Nephron progenitor cell (in vitro differentiated cells): ENCODE measurements around the gene TM9SF1.

Experiments
- DNase-seq: peaks from one replicate; pipeline ENCODE4 v3.0.0; 2021
- H3K27ac Mint-ChIP-seq: 2 replicates; pipeline ENCODE4 v1.8.0; 2021; ENCODE audit warnings: mild to moderate bottlenecking, moderate library complexity, mixed read lengths
- H3K27me3 Mint-ChIP-seq: 2 replicates; pipeline ENCODE4 v1.8.0; 2021; ENCODE audit warnings: mild to moderate bottlenecking, low read depth, mixed read lengths; ENCODE audit not compliant: poor library complexity
- H3K36me3 Mint-ChIP-seq: 2 replicates; pipeline ENCODE4 v1.8.0; 2021; ENCODE audit warnings: low read depth, mixed read lengths
- H3K4me1 Mint-ChIP-seq: 2 replicates; pipeline ENCODE4 v1.8.0; 2021; ENCODE audit warnings: mixed read lengths
- H3K4me3 Mint-ChIP-seq: 2 replicates; pipeline ENCODE4 v1.8.0; 2021; ENCODE audit warnings: mild to moderate bottlenecking, moderate library complexity, mixed read lengths
- H3K9me3 Mint-ChIP-seq: 2 replicates; pipeline ENCODE4 v1.8.0; 2021; ENCODE audit warnings: mild to moderate bottlenecking, moderate library complexity, mixed read lengths
- TF ChIP-seq, protein P1 (sequence below): fragments of 200-600 bp; sonication (generic); IDR thresholded peaks from 2 replicates; pipeline ENCODE4 v1.5.0; 2021; ENCODE audit warnings: antibody characterized with exemption

Gene TM9SF1

GRCh38 chr14:24147761-24148428 is 47.3 kb downstream of the TM9SF1 start:
- peak overlapping the region; percentile 36 for H3K27ac Mint-ChIP-seq
- H3K36me3 Mint-ChIP-seq, result peaks cover 47% of the 10 kb centered on the region
- peak overlapping the region; percentile 98 for H3K4me3 Mint-ChIP-seq
- H3K27me3 Mint-ChIP-seq, result no peaks in the 10 kb centered on the region
- TF ChIP-seq, protein P1, sequence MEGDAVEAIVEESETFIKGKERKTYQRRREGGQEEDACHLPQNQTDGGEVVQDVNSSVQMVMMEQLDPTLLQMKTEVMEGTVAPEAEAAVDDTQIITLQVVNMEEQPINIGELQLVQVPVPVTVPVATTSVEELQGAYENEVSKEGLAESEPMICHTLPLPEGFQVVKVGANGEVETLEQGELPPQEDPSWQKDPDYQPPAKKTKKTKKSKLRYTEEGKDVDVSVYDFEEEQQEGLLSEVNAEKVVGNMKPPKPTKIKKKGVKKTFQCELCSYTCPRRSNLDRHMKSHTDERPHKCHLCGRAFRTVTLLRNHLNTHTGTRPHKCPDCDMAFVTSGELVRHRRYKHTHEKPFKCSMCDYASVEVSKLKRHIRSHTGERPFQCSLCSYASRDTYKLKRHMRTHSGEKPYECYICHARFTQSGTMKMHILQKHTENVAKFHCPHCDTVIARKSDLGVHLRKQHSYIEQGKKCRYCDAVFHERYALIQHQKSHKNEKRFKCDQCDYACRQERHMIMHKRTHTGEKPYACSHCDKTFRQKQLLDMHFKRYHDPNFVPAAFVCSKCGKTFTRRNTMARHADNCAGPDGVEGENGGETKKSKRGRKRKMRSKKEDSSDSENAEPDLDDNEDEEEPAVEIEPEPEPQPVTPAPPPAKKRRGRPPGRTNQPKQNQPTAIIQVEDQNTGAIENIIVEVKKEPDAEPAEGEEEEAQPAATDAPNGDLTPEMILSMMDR, result no peak
- H3K4me1 Mint-ChIP-seq, result peaks cover 43% of the 10 kb centered on the region
- H3K9me3 Mint-ChIP-seq, result no peaks in the 10 kb centered on the region
- DNase-seq, result no peak

DNA sequence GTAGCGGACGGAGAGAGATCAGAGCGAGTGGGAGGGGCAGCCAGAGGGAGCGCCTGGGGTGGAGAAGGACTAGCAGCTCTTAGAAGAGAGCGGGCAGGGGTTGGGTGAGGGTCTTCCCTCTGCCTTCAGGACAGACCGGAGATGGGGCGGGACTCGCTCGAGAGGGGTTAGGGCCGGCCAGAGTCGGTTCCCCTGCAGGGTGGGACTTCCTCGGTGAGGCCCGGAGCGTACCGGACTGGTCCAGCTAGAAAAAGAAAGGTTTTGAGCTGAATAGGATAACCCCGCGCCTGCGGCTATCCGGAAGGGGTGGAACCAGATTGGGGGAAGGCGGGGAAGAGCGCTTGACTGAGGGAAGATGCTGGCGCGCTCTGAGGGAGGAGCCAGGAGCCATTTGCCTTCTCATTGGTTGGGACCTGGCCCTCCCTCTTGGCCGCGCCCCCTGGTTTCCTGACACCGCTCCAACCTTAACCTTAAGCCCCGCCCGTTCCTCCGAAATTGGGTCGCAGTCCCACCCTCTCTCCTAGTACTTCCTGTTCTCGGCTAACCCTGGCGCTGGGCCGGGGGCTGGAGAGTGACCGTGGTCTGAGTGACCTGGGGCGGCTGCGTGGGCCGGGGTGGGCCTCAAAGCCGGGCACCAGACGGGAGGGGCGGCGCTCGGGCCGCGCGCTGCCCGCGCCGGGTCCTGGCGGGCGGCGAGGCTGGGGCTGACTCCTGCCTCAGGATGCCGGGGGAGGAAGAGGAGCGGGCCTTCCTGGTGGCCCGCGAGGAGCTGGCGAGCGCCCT is 48.1 kb downstream of the TM9SF1 start, which contains the start of gene RNF31:
Gene RNF31, plus strand, starts transcription at position 521 of the 783 bp plus-strand sequence. Its CDS starts 201 bp downstream, at position 722.
- peak; percentile 97 for DNase-seq
- peaks cover 47% of the 10 kb centered on the region for H3K4me1 Mint-ChIP-seq
- H3K4me3 Mint-ChIP-seq, result peak within 1 kb of the TSS; percentile 98
- H3K27me3 Mint-ChIP-seq, result no peaks in the 10 kb centered on the region
- peak within 1 kb of the TSS; percentile 93 for H3K27ac Mint-ChIP-seq
- TF ChIP-seq, protein P1, result no peak
- peaks cover 39% of the 10 kb centered on the region for H3K36me3 Mint-ChIP-seq
- H3K9me3 Mint-ChIP-seq, result no peaks in the 10 kb centered on the region

DNA sequence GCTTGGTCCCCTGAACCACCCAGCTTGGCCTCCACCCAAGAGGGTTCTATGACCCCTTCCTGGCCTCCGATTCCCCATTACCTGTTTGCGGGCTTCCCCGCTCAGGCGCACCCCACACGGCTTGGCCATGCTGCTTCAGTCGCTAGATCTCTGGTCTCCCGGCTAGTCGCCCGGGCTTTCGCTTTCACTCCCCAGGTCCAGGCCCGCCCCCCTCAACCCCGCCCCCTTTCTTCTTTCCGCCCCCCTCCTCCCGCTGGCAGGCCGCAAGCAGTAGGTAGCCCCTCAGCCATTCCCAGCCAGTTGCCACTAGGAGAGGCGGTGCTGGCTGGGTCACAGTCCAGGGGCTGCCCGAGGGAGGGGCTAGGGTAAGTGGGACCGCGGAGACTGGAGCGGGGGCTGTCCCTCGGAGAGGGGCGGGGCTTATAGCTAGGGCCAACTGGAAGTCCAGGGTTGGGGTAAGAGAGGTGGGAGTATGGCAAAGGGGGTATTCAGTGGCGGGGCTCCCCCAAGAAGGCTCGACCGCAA is 48.7 kb downstream of the TM9SF1 start, which contains the start of gene PSME2:
Gene PSME2, minus strand, starts transcription at position 158 of the 525 bp plus-strand sequence. Its CDS starts 29 bp downstream, at position 129.
- peak; percentile 97 for DNase-seq
- Mint-ChIP-seq H3K27ac (peak within 1 kb of the TSS; percentile 93), H3K9me3 (no peaks in the 10 kb centered on the region), H3K4me1 (peaks cover 51% of the 10 kb centered on the region), H3K4me3 (peak within 1 kb of the TSS; percentile 98), H3K36me3 (peaks cover 34% of the 10 kb centered on the region), H3K27me3 (no peaks in the 10 kb centered on the region)
- TF ChIP-seq, protein P1, result no peak

- Mint-ChIP-seq H3K9me3 (no peaks in the 10 kb centered on the region), H3K27me3 (no peaks in the 10 kb centered on the region), H3K4me1 (peaks cover 52% of the 10 kb centered on the region), H3K27ac (peak overlapping the region; percentile 80), H3K4me3 (peak overlapping the region; percentile 98), H3K36me3 (peaks cover 28% of the 10 kb centered on the region)
- TF ChIP-seq, protein P1, result no peak
- no peak for DNase-seq
These were observed 49.4 kb downstream of the TM9SF1 start for GRCh38 chr14:24145690-24146452.

GRCh38 chr14:24145219-24145618 is 50.0 kb downstream of the TM9SF1 start:
- Mint-ChIP-seq H3K27me3 (no peaks in the 10 kb centered on the region), H3K27ac (no peak overlapping the region), H3K9me3 (no peaks in the 10 kb centered on the region), H3K4me1 (peaks cover 54% of the 10 kb centered on the region), H3K36me3 (peaks cover 22% of the 10 kb centered on the region), H3K4me3 (peak overlapping the region; percentile 98)
- DNase-seq, result no peak
- TF ChIP-seq, protein P1, result no peak
